NCI-H526 (cell line): ENCODE measurements around the gene ADGRD2.

ENCODE experiments used
- DNase-seq, 2 experiments: peaks; one replicate each; lab custom pipeline; 2025; lab: John Stamatoyannopoulos, UW

ADGRD2 gene

GRCh38 chr9:124480621-124480981 lies 30.4 kb downstream of the ADGRD2 start:
- peak in 1 of 2 experiments; percentile 63 for DNase-seq

GRCh38 chr9:124481115-124481514 lies 30.9 kb downstream of the ADGRD2 start:
- no peak for DNase-seq

GRCh38 chr9:124482431-124483031 lies 32.3 kb downstream of the ADGRD2 start:
- no peak for DNase-seq

- DNase-seq = no peak
Measured at GRCh38 chr9:124483481-124483880, 33.2 kb downstream of the ADGRD2 start.

- no peak for DNase-seq
Measured at GRCh38 chr9:124485201-124485600, 35.0 kb downstream of the ADGRD2 start.

- no peak for DNase-seq
Measured at GRCh38 chr9:124485936-124486335, 35.7 kb downstream of the ADGRD2 start.

- no peak for DNase-seq
Measured at GRCh38 chr9:124486778-124487259, 36.6 kb downstream of the ADGRD2 start.

- DNase-seq = no peak
Measured at GRCh38 chr9:124487260-124488182, 37.3 kb downstream of the ADGRD2 start.

- DNase-seq = no peak
Measured at GRCh38 chr9:124488641-124489210, 38.5 kb downstream of the ADGRD2 start.

GRCh38 chr9:124489222-124489621 lies 39.0 kb downstream of the ADGRD2 start:
- DNase-seq = no peak

- DNase-seq = no peak
Measured at GRCh38 chr9:124490004-124490403, 39.8 kb downstream of the ADGRD2 start.

GRCh38 chr9:124491049-124491975 lies 41.1 kb downstream of the ADGRD2 start:
- DNase-seq = no peak

GRCh38 chr9:124492818-124493217 lies 42.6 kb downstream of the ADGRD2 start:
- DNase-seq = no peak

GRCh38 chr9:124493218-124493617 lies 43.0 kb downstream of the ADGRD2 start:
- DNase-seq = no peak

- DNase-seq = no peak
Measured at GRCh38 chr9:124493794-124494479, 43.7 kb downstream of the ADGRD2 start.

- DNase-seq = no peak
Measured at GRCh38 chr9:124495126-124496074, 45.1 kb downstream of the ADGRD2 start.

GRCh38 chr9:124496075-124496449 lies 45.8 kb downstream of the ADGRD2 start:
- DNase-seq = no peak

- DNase-seq = no peak
Measured at GRCh38 chr9:124496463-124496862, 46.2 kb downstream of the ADGRD2 start.

- DNase-seq = no peak
Measured at GRCh38 chr9:124497441-124497840, 47.2 kb downstream of the ADGRD2 start.

- no peak for DNase-seq
Measured at GRCh38 chr9:124498040-124498439, 47.8 kb downstream of the ADGRD2 start.
